Vagina (tissue), 2 donors: ENCODE results near the gene CGB8.
"Not testable (repeated sequence)": the region's sequence is repeated elsewhere in the genome, so short reads cannot be mapped to it uniquely, and the experiment has no call there.

ENCODE experiments used
- CTCF ChIP-seq, 3 experiments: fragments of 450-650 bp in 2 of 3; fragments of 200-600 bp in 1 of 3; sonication (generic) in 1 of 3; IDR thresholded peaks; one replicate each; pipeline ENCODE4 v1.5.1; 2017 to 2019; ENCODE audit warnings: antibody characterized with exemption in 3 of 3, mild to moderate bottlenecking in 2 of 3, moderate library complexity in 2 of 3
- POLR2A ChIP-seq, 2 donors: fragments of 450-650 bp; IDR thresholded peaks; one replicate each; pipeline ENCODE4 v1.6.1; 2017; ENCODE audit warnings: antibody characterized with exemption in 2 of 2, mild to moderate bottlenecking in 2 of 2, moderate library complexity in 2 of 2
- POLR2AphosphoS5 ChIP-seq, 2 donors: sonication (generic); formaldehyde crosslinking; IDR thresholded peaks; one replicate each; pipeline ENCODE4 v1.9.0; 2017; ENCODE audit warnings: antibody characterized with exemption in 2 of 2, mild to moderate bottlenecking in 2 of 2, low read depth in 1 of 2; ENCODE audit not compliant: insufficient read depth in 1 of 2

GRCh38 chr19:49036815-49037214 is 12.1 kb downstream of the CGB8 start, which contains the start of gene CGB1:
- TF ChIP-seq POLR2A (IDR thresholded peaks at IDR 0.05); CTCF (IDR thresholded peaks at IDR 0.05); POLR2AphosphoS5 (IDR thresholded peaks at IDR 0.05; ENCODE audit: insufficient read depth in 1 of 2, low read depth in 1 of 2): not testable (repeated sequence)
